Measurements from ENCODE around the gene DCAF16. TPM values are rescaled to one million over a fixed set of nuclear protein-coding genes. Genes with fewer than 3 reads are reported as not detected.

Gene DCAF16
- total and polyA plus RNA-seq, 8 donors, result 23.1 to 74.1 (median 63.5) TPM

- Histone ChIP-seq H3K36me3 (peaks cover 0 to 39% of the 10 kb centered on the region in 2 donors), H3K27ac (no peak overlapping the region), H3K27me3 (no peaks in the 10 kb centered on the region), H3K4me1 (peaks cover 18 to 35% of the 10 kb centered on the region in 2 donors), H3K4me3 (no peak overlapping the region), H3K9me3 (no peaks in the 10 kb centered on the region)
- intact Hi-C loops (cut with DNase I), result no loop called here
- ATAC-seq (no peak), DNase-seq (no peak)
- TF ChIP-seq CTCF (IDR thresholded peaks at IDR 0.05), result no peak
These were observed 4.9 kb downstream of the DCAF16 start for GRCh38 chr4:17805580-17806155.

GRCh38 chr4:17797808-17798207, 12.7 kb downstream of the DCAF16 start:
- H3K27me3 ChIP-seq, result no peaks in the 10 kb centered on the region
- no peaks in the 10 kb centered on the region for H3K4me1 ChIP-seq
- DNase-seq (no peak), ATAC-seq (no peak)
- H3K9me3 ChIP-seq, result no peaks in the 10 kb centered on the region
- peaks cover 0 to 44% of the 10 kb centered on the region in 2 donors for H3K36me3 ChIP-seq
- H3K4me3 ChIP-seq, result no peak overlapping the region
- no peak overlapping the region for H3K27ac ChIP-seq
- TF ChIP-seq CTCF (IDR thresholded peaks at IDR 0.05), result no peak
- intact Hi-C loops (cut with DNase I), result no loop called here

GRCh38 chr4:17794730-17795129, 15.8 kb downstream of the DCAF16 start:
- no peak for TF ChIP-seq CTCF (IDR thresholded peaks at IDR 0.05)
- Histone ChIP-seq H3K27me3 (no peaks in the 10 kb centered on the region), H3K4me3 (no peak overlapping the region), H3K36me3 (peaks cover 0 to 20% of the 10 kb centered on the region in 2 donors), H3K4me1 (no peaks in the 10 kb centered on the region), H3K9me3 (no peaks in the 10 kb centered on the region), H3K27ac (no peak overlapping the region)
- no peak for ATAC-seq
- no peak for DNase-seq
- intact Hi-C loops (cut with DNase I), result no loop called here

- no peak for ATAC-seq
- Histone ChIP-seq H3K27me3 (no peaks in the 10 kb centered on the region), H3K4me3 (no peak overlapping the region), H3K4me1 (no peaks in the 10 kb centered on the region), H3K27ac (no peak overlapping the region), H3K9me3 (no peaks in the 10 kb centered on the region), H3K36me3 (peaks cover 0 to 2% of the 10 kb centered on the region in 2 donors)
- DNase-seq, result no peak
- intact Hi-C loops (cut with DNase I), result no loop called here
- TF ChIP-seq CTCF (IDR thresholded peaks at IDR 0.05), result no peak
These were observed 21.6 kb downstream of the DCAF16 start for GRCh38 chr4:17788956-17789355.

- no peak overlapping the region for H3K4me3 ChIP-seq
- H3K27me3 ChIP-seq, result peaks cover 0 to 13% of the 10 kb centered on the region in 2 donors
- no peak for TF ChIP-seq CTCF (IDR thresholded peaks at IDR 0.05)
- ATAC-seq (no peak), DNase-seq (no peak)
- no peak overlapping the region for H3K27ac ChIP-seq
- intact Hi-C loops (cut with DNase I), result no loop called here
- H3K36me3 ChIP-seq, result no peaks in the 10 kb centered on the region
- H3K9me3 ChIP-seq, result no peaks in the 10 kb centered on the region
- no peaks in the 10 kb centered on the region for H3K4me1 ChIP-seq
These were observed 23.2 kb downstream of the DCAF16 start for GRCh38 chr4:17787315-17787714.
